Lung (tissue), 12 donors: ENCODE data around the gene DNMT3A. TPM values are rescaled to one million over a fixed set of nuclear protein-coding genes. Genes with fewer than 3 reads are reported as not detected.

Source experiments
- ATAC-seq: fragments of 200-7000 bp; cut with Tn5 transposase; one replicate; pipeline ENCODE4 v1.9.1; 2020; ENCODE audit warnings: moderate number of reproducible peaks; ENCODE audit not compliant: insufficient read depth, low FRiP score
- DNase-seq, 3 donors: peaks; one replicate each; pipeline ENCODE4 v3.0.0-alpha.2; 2013 to 2017
- H3K27ac ChIP-seq, 2 donors: one replicate each; pipeline ENCODE4 v1.5.1; 2013; ENCODE audit warnings: mild to moderate bottlenecking in 2 of 2, moderate library complexity in 2 of 2, control low read depth in 1 of 2, inconsistent platforms in 1 of 2, low read depth in 1 of 2, low read length in 1 of 2
- H3K27me3 ChIP-seq, 3 donors: one replicate each; pipeline ENCODE4 v1.5.1; 2013; ENCODE audit warnings: low read length in 2 of 3; ENCODE audit not compliant: control insufficient read depth in 3 of 3, insufficient read depth in 3 of 3
- H3K36me3 ChIP-seq, 4 donors: one replicate each; pipeline ENCODE4 v1.5.1; 2013; ENCODE audit warnings: low read length in 4 of 4, mild to moderate bottlenecking in 1 of 4, moderate library complexity in 1 of 4; ENCODE audit not compliant: control insufficient read depth in 4 of 4, insufficient read depth in 4 of 4
- H3K4me1 ChIP-seq, 5 donors: one replicate each; pipeline ENCODE4 v1.5.1; 2013; ENCODE audit warnings: low read length in 5 of 5, mild to moderate bottlenecking in 2 of 5, moderate library complexity in 1 of 5; ENCODE audit not compliant: control insufficient read depth in 5 of 5, insufficient read depth in 5 of 5
- H3K4me3 ChIP-seq: one replicate; pipeline ENCODE4 v1.5.1; 2013; ENCODE audit warnings: mild to moderate bottlenecking, control low read depth, moderate library complexity
- H3K9ac ChIP-seq, 2 donors: one replicate each; pipeline ENCODE4 v1.5.1; 2013; ENCODE audit warnings: low read length in 2 of 2, control low read depth in 1 of 2; ENCODE audit not compliant: insufficient read depth in 1 of 2
- H3K9me3 ChIP-seq, 4 donors: one replicate each; pipeline ENCODE4 v1.5.1; 2013; ENCODE audit warnings: low read length in 3 of 4, mild to moderate bottlenecking in 1 of 4, moderate library complexity in 1 of 4; ENCODE audit not compliant: control insufficient read depth in 4 of 4, insufficient read depth in 3 of 4
- WGBS, 2 donors: extraction: QIAGEN DNeasy Blood & Tissue Kit; methylation state at CpG; one replicate each; pipeline ENCODE4 v1.1.7; 2013; 5-methylcytosine and 5-hydroxymethylcytosine counted together
- polyA plus RNA-seq, 2 donors: library from polyadenylated mRNA; stranded (reverse); fragments of 200-250 nt; gene quantifications; one replicate each; pipeline ENCODE4 v1.2.1, GENCODE V29; 2013
- total RNA-seq, 2 donors: library from RNA; depleted of rRNA in 1 of 2; stranded (reverse); fragments of >200 nt in 1 of 2; gene quantifications; one replicate each; pipeline ENCODE4 v1.2.1, GENCODE V29; 2014 to 2021
- TF ChIP-seq, protein P1 (sequence below): IDR thresholded peaks from 2 replicates; pipeline ENCODE4 v1.5.1; 2012; ENCODE audit warnings: mild to moderate bottlenecking; ENCODE audit errors: control extremely low read depth, extremely low read depth
- donor health status: control.
- donor health status: control.
- donor health status: Bipolar disorder and iron deficiency.
- donor health status: healthy.
- donor health status: DM: yes; HTN: yes; CAD: no.

DNMT3A gene
- total and polyA plus RNA-seq, 4 donors = 9.2 to 61.0 (median 26.9) TPM

DNA sequence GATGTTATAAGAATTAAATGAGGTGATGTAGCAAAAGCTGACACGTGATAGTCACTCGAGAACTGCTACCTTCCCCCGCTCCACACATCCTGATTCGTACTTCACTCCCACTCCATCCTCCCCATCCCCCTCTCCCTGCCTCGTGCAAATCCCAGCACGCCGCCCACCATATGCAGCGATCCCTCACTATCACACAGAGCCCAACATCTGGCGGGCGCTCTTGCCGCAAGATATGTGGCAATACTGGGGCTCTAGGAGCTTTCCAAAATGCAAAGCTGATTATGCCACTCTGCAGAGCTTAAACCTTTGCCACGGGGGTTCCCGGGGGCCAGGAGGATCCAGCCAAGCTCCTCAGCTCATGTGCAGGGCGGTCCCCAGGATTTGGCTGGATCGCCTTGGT, 37.4 kb downstream of the DNMT3A start:
- DNase-seq (peak in 2 of 3 donors; percentile 42 to 53), ATAC-seq (no peak)
- Histone ChIP-seq H3K9ac (no peak overlapping the region), H3K27ac (no peak overlapping the region), H3K27me3 (no peaks in the 10 kb centered on the region), H3K36me3 (peaks cover 0 to 27% (median 16%) of the 10 kb centered on the region in 4 donors), H3K9me3 (no peaks in the 10 kb centered on the region), H3K4me3 (no peak overlapping the region), H3K4me1 (peaks cover 0 to 18% (median 8%) of the 10 kb centered on the region in 5 donors)
- TF ChIP-seq, protein P1, sequence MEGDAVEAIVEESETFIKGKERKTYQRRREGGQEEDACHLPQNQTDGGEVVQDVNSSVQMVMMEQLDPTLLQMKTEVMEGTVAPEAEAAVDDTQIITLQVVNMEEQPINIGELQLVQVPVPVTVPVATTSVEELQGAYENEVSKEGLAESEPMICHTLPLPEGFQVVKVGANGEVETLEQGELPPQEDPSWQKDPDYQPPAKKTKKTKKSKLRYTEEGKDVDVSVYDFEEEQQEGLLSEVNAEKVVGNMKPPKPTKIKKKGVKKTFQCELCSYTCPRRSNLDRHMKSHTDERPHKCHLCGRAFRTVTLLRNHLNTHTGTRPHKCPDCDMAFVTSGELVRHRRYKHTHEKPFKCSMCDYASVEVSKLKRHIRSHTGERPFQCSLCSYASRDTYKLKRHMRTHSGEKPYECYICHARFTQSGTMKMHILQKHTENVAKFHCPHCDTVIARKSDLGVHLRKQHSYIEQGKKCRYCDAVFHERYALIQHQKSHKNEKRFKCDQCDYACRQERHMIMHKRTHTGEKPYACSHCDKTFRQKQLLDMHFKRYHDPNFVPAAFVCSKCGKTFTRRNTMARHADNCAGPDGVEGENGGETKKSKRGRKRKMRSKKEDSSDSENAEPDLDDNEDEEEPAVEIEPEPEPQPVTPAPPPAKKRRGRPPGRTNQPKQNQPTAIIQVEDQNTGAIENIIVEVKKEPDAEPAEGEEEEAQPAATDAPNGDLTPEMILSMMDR = no peak
- 52 to 71% methylated on average over 15 of the region's 15 CpGs for WGBS, 2 donors

DNA sequence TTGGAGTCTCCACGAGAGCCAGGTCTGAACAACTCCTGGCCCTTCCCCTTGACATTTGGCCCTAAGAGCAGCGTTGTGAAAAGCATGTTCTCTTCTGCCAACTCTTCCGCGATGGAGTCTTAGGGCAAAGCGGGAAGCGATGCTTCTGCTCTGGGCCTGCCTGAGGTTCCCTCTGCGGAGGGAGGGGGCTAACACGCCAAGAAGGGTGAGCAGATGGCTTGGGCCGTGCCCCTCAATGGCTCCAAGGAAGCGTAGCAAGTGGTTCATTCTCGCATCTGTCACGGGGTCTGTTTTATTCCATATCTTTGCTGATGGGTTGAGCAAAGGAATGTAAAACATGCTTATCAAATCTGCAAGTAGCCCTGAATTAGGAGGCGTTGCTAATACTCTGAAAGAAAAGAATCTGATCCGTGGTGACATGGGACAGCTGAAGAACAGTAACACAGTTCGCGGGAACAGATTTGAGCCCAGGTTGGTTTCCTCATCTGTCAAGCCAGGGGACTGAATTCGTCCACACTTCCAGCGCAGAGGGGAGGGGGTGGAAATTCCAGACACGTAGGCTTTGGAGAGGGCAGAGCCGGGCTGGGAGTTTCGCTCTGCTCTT, 38.0 kb downstream of the DNMT3A start:
- no peaks in the 10 kb centered on the region for H3K27me3 ChIP-seq
- no peak overlapping the region for H3K9ac ChIP-seq
- DNase-seq (peak in 2 of 3 donors; percentile 37 to 47), ATAC-seq (no peak)
- H3K4me1 ChIP-seq = peaks cover 0 to 18% (median 12%) of the 10 kb centered on the region in 5 donors
- no peak overlapping the region for H3K4me3 ChIP-seq
- no peaks in the 10 kb centered on the region for H3K9me3 ChIP-seq
- H3K27ac ChIP-seq = peak overlapping the region in 1 of 2 donors; percentile 49
- H3K36me3 ChIP-seq = peaks cover 0 to 21% (median 14%) of the 10 kb centered on the region in 4 donors
- TF ChIP-seq, protein P1 = no peak
- 74 to 88% methylated on average over 21 of the region's 21 CpGs for WGBS, 2 donors

DNA sequence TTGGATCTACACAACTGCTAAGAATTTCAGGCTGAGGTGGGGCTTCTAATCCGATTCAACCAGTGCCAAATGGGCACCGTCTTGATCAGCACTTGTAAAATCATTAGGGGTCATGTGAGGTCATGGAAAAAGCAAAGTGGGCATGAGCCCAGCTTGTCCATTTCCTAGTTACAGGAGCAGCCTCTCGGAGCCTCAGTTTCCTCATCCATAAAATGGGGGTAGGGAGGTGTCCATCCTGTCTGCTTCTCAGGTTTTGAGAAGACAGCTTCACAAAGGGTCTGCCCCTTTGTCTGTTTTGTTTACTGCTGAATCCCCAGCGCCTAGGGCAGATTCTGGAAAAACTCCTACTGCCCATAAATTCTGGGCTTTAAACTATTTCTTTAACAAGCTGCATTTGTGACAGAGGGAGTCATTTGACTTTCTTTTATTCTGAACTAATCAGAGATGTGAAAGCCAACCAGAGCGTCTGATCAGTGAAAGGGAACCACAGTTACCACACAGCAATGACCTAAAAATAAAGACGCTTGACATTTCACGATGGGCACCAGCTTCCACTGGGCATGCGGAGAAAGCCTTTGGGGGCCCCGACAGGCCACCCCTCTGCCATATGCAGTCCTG, 38.9 kb downstream of the DNMT3A start:
- Histone ChIP-seq H3K27ac (peak overlapping the region in 1 of 2 donors; percentile 49), H3K36me3 (peaks cover 0 to 23% (median 16%) of the 10 kb centered on the region in 4 donors), H3K9ac (no peak overlapping the region), H3K9me3 (no peaks in the 10 kb centered on the region), H3K4me1 (peaks cover 0 to 18% (median 12%) of the 10 kb centered on the region in 5 donors), H3K27me3 (no peaks in the 10 kb centered on the region), H3K4me3 (no peak overlapping the region)
- ATAC-seq (no peak), DNase-seq (no peak)
- 82 to 88% methylated on average over 9 of the region's 9 CpGs for WGBS, 2 donors
- TF ChIP-seq, protein P1 = no peak
